ENCODE data around the gene KATNIP. TPM values are rescaled to one million over a fixed set of nuclear protein-coding genes. Genes with fewer than 3 reads are reported as not detected.

The KATNIP gene
- polyA plus RNA-seq, 4 donors, result 1.9 to 17.5 (median 10.5) TPM

DNA sequence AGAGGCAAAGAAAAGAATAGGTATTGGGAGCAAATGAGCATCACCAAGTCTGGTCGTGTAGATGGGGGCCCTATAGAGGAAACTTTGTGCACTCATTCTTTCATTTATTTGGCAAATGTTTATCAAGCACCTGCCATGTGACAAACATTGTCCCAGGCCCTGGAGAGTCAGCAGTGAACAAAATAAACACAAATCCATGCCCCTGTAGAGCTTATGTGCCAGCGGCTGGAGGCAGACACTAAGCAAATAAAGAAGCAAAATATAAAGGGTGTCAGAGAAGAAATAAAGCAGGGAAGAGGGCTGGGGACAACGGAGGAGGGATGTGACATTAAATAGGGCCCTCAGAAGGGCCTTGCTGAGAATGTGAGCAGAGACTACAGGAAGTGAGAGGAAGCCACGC, 45.5 kb downstream of the KATNIP start:
- FAIRE-seq, result no peak
- H3K4me1 ChIP-seq (ENCODE audit: control insufficient read depth in 3 of 3, insufficient read depth in 2 of 3, low read depth in 1 of 3, low read length in 2 of 3), result no peaks in the 10 kb centered on the region
- WGBS, 3 donors, result 59 to 70% (median 60%) methylated on average over 4 of the region's 4 CpGs
- H3K9me3 ChIP-seq (ENCODE audit: control insufficient read depth in 2 of 2, insufficient read depth in 1 of 2, low read depth in 1 of 2, low read length in 1 of 2), result no peaks in the 10 kb centered on the region
- H3K4me3 ChIP-seq (ENCODE audit: low read depth in 1 of 3, low read length in 3 of 3), result no peak overlapping the region
- DNase-seq, result no peak
- H3K27ac ChIP-seq (ENCODE audit: low read depth in 1 of 3, low read length in 2 of 3), result no peak overlapping the region
- peaks cover 0 to 12% (median 0%) of the 10 kb centered on the region in 3 donors for H3K36me3 ChIP-seq (ENCODE audit: control insufficient read depth in 3 of 3, insufficient read depth in 2 of 3, low read depth in 1 of 3, low read length in 3 of 3)
- H3K27me3 ChIP-seq (ENCODE audit: control insufficient read depth in 3 of 3, insufficient read depth in 3 of 3, low read length in 3 of 3), result no peaks in the 10 kb centered on the region

DNA sequence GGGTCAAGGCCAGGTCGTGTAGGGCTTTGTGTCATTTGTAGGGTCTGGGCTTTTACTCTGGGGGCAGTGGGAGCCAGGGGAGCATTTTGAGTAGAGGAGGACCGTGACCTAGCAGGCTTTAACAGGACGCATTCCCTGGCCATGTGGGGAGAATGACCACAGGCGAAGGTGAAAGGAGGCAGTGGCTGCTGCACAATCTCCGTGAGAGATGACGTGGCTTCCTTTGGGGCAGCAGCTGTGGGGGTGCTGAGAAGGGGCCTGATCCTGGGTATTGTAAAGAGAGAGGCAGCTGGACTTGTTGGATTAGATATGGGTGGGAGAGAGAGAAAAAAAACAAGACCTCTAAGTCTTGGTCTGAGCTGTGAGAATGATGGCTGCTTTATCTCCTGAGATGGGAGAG, 46.0 kb downstream of the KATNIP start:
- H3K27ac ChIP-seq (ENCODE audit: low read depth in 1 of 3, low read length in 2 of 3), result no peak overlapping the region
- no peak overlapping the region for H3K4me3 ChIP-seq (ENCODE audit: low read depth in 1 of 3, low read length in 3 of 3)
- WGBS, 3 donors, result 84 to 90% (median 87%) methylated on average over 6 of the region's 6 CpGs
- H3K27me3 ChIP-seq (ENCODE audit: control insufficient read depth in 3 of 3, insufficient read depth in 3 of 3, low read length in 3 of 3), result no peaks in the 10 kb centered on the region
- FAIRE-seq, result no peak
- no peak for DNase-seq
- no peaks in the 10 kb centered on the region for H3K9me3 ChIP-seq (ENCODE audit: control insufficient read depth in 2 of 2, insufficient read depth in 1 of 2, low read depth in 1 of 2, low read length in 1 of 2)
- peaks cover 0 to 12% (median 0%) of the 10 kb centered on the region in 3 donors for H3K36me3 ChIP-seq (ENCODE audit: control insufficient read depth in 3 of 3, insufficient read depth in 2 of 3, low read depth in 1 of 3, low read length in 3 of 3)
- H3K4me1 ChIP-seq (ENCODE audit: control insufficient read depth in 3 of 3, insufficient read depth in 2 of 3, low read depth in 1 of 3, low read length in 2 of 3), result no peaks in the 10 kb centered on the region

- no peak for DNase-seq
- no peaks in the 10 kb centered on the region for H3K4me1 ChIP-seq (ENCODE audit: control insufficient read depth in 3 of 3, insufficient read depth in 2 of 3, low read depth in 1 of 3, low read length in 2 of 3)
- no peak overlapping the region for H3K4me3 ChIP-seq (ENCODE audit: low read depth in 1 of 3, low read length in 3 of 3)
- H3K27ac ChIP-seq (ENCODE audit: low read depth in 1 of 3, low read length in 2 of 3), result no peak overlapping the region
- FAIRE-seq, result no peak
- H3K36me3 ChIP-seq (ENCODE audit: control insufficient read depth in 3 of 3, insufficient read depth in 2 of 3, low read depth in 1 of 3, low read length in 3 of 3), result peaks cover 0 to 12% (median 0%) of the 10 kb centered on the region in 3 donors
- H3K27me3 ChIP-seq (ENCODE audit: control insufficient read depth in 3 of 3, insufficient read depth in 3 of 3, low read length in 3 of 3), result no peaks in the 10 kb centered on the region
- H3K9me3 ChIP-seq (ENCODE audit: control insufficient read depth in 2 of 2, insufficient read depth in 1 of 2, low read depth in 1 of 2, low read length in 1 of 2), result no peaks in the 10 kb centered on the region
- 93 to 98% (median 96%) methylated on average over 4 of the region's 4 CpGs for WGBS, 3 donors
Observed at GRCh38 chr16:27596411-27596810, 46.5 kb downstream of the KATNIP start.

DNA sequence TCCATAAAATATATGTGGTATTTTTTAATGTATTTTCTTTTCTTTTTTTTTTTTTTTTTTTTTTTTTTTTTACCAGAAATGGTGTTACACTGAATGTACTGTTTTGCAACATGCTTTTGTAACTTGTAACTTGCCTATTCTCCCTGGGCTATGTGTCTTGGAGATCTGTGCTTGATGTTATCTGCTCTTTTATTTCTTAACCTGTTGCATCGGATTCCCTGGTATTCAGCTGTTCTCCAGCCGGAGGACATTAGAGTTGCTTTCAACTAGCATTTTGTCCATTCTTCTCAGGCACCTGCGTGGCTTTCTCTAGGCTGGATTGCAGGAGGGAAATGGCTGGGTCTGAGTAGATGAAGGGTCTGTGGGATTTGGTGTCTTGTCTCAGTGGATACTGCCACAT, 47.4 kb downstream of the KATNIP start:
- H3K4me1 ChIP-seq (ENCODE audit: control insufficient read depth in 3 of 3, insufficient read depth in 2 of 3, low read depth in 1 of 3, low read length in 2 of 3), result no peaks in the 10 kb centered on the region
- WGBS, 3 donors, result 94 to 96% (median 96%) methylated on average over 3 of the region's 3 CpGs
- H3K36me3 ChIP-seq (ENCODE audit: control insufficient read depth in 3 of 3, insufficient read depth in 2 of 3, low read depth in 1 of 3, low read length in 3 of 3), result peaks cover 0 to 12% (median 0%) of the 10 kb centered on the region in 3 donors
- H3K4me3 ChIP-seq (ENCODE audit: low read depth in 1 of 3, low read length in 3 of 3), result no peak overlapping the region
- DNase-seq (no peak), FAIRE-seq (no peak)
- no peaks in the 10 kb centered on the region for H3K9me3 ChIP-seq (ENCODE audit: control insufficient read depth in 2 of 2, insufficient read depth in 1 of 2, low read depth in 1 of 2, low read length in 1 of 2)
- no peak overlapping the region for H3K27ac ChIP-seq (ENCODE audit: low read depth in 1 of 3, low read length in 2 of 3)
- H3K27me3 ChIP-seq (ENCODE audit: control insufficient read depth in 3 of 3, insufficient read depth in 3 of 3, low read length in 3 of 3), result no peaks in the 10 kb centered on the region

GRCh38 chr16:27598220-27598619, 48.3 kb downstream of the KATNIP start:
- WGBS, 3 donors, result 86 to 94% (median 90%) methylated on average over 6 of the region's 6 CpGs
- no peak for DNase-seq
- H3K36me3 ChIP-seq (ENCODE audit: control insufficient read depth in 3 of 3, insufficient read depth in 2 of 3, low read depth in 1 of 3, low read length in 3 of 3), result peaks cover 0 to 12% (median 0%) of the 10 kb centered on the region in 3 donors
- FAIRE-seq, result no peak
- no peaks in the 10 kb centered on the region for H3K4me1 ChIP-seq (ENCODE audit: control insufficient read depth in 3 of 3, insufficient read depth in 2 of 3, low read depth in 1 of 3, low read length in 2 of 3)
- no peak overlapping the region for H3K27ac ChIP-seq (ENCODE audit: low read depth in 1 of 3, low read length in 2 of 3)
- no peak overlapping the region for H3K4me3 ChIP-seq (ENCODE audit: low read depth in 1 of 3, low read length in 3 of 3)
- H3K9me3 ChIP-seq (ENCODE audit: control insufficient read depth in 2 of 2, insufficient read depth in 1 of 2, low read depth in 1 of 2, low read length in 1 of 2), result no peaks in the 10 kb centered on the region
- no peaks in the 10 kb centered on the region for H3K27me3 ChIP-seq (ENCODE audit: control insufficient read depth in 3 of 3, insufficient read depth in 3 of 3, low read length in 3 of 3)

DNA sequence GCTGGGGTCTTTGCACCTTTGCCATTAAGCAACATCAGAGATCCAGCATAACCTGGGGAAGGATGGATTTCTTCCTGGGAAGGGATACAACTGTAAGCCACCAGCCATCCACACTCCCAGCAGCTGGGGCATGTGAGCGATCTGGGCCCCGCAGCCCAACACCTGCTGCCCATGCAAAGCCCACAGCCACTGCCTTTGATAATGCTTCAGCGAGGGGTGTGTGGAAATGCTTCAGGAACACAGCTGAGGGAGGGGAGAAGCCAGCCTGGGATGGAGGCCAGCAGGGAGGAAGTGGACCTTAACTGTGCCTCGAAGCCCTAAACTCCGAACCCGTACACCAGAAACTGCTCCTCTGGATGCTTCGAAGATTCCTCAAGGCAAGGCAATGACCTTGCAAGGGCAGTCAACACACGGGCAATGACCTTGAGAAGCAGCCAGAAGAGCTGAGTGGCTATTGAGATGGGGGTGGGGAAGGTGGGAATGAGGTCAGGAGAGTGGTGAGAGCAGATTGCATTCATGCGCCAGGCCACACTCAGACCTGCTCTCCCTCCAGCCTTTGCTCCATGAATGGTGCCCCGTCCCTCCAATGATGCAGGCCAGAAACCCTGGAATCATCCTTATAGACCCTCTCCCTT, 49.1 kb downstream of the KATNIP start:
- Histone ChIP-seq H3K4me3 (ENCODE audit: low read depth in 1 of 3, low read length in 3 of 3) (no peak overlapping the region), H3K27ac (ENCODE audit: low read depth in 1 of 3, low read length in 2 of 3) (no peak overlapping the region), H3K4me1 (ENCODE audit: control insufficient read depth in 3 of 3, insufficient read depth in 2 of 3, low read depth in 1 of 3, low read length in 2 of 3) (no peaks in the 10 kb centered on the region), H3K36me3 (ENCODE audit: control insufficient read depth in 3 of 3, insufficient read depth in 2 of 3, low read depth in 1 of 3, low read length in 3 of 3) (peaks cover 0 to 12% (median 0%) of the 10 kb centered on the region in 3 donors), H3K27me3 (ENCODE audit: control insufficient read depth in 3 of 3, insufficient read depth in 3 of 3, low read length in 3 of 3) (no peaks in the 10 kb centered on the region), H3K9me3 (ENCODE audit: control insufficient read depth in 2 of 2, insufficient read depth in 1 of 2, low read depth in 1 of 2, low read length in 1 of 2) (no peaks in the 10 kb centered on the region)
- 79 to 85% (median 80%) methylated on average over 10 of the region's 10 CpGs for WGBS, 3 donors
- FAIRE-seq (no peak), DNase-seq (no peak)

DNA sequence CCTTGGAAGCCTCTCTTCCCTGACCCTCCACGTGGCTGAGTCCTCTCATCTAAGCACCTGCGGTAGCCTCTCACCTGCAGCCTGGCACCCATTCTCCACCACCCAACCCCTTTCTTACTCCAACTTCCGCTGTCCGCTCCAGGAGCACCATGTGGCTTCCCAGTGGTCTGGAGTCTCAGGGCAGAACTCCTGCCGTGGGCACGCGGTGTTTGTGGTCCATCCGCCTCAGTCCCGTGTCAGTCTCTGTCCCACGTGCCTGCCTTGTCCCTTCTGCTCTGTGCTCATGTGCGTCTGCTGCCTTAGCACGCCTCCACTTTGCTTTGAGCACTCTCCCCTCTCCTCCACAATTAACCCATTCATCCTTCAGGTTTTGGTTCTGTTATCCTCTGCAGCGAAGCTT, 49.7 kb downstream of the KATNIP start:
- H3K9me3 ChIP-seq (ENCODE audit: control insufficient read depth in 2 of 2, insufficient read depth in 1 of 2, low read depth in 1 of 2, low read length in 1 of 2), result no peaks in the 10 kb centered on the region
- no peaks in the 10 kb centered on the region for H3K27me3 ChIP-seq (ENCODE audit: control insufficient read depth in 3 of 3, insufficient read depth in 3 of 3, low read length in 3 of 3)
- 87 to 95% (median 91%) methylated on average over 13 of the region's 13 CpGs for WGBS, 3 donors
- no peak overlapping the region for H3K4me3 ChIP-seq (ENCODE audit: low read depth in 1 of 3, low read length in 3 of 3)
- no peak for DNase-seq
- FAIRE-seq, result no peak
- no peaks in the 10 kb centered on the region for H3K4me1 ChIP-seq (ENCODE audit: control insufficient read depth in 3 of 3, insufficient read depth in 2 of 3, low read depth in 1 of 3, low read length in 2 of 3)
- H3K36me3 ChIP-seq (ENCODE audit: control insufficient read depth in 3 of 3, insufficient read depth in 2 of 3, low read depth in 1 of 3, low read length in 3 of 3), result peaks cover 0 to 12% (median 0%) of the 10 kb centered on the region in 3 donors
- no peak overlapping the region for H3K27ac ChIP-seq (ENCODE audit: low read depth in 1 of 3, low read length in 2 of 3)
